Right lobe of liver (tissue), 6 donors: ENCODE data around the gene CST6. TPM values are rescaled to one million over a fixed set of nuclear protein-coding genes. Genes with fewer than 3 reads are reported as not detected.

Experiments
- ATAC-seq, 4 donors: fragments of 200-7000 bp; cut with Tn5 transposase; one replicate each; pipeline ENCODE4 v1.9.1; 2020; ENCODE audit warnings: mild to moderate bottlenecking in 4 of 4, moderate library complexity in 4 of 4
- DNase-seq, 3 donors: peaks; one replicate each; pipeline ENCODE4 v3.0.0-alpha.2; 2020
- H3K27ac ChIP-seq, 3 donors: fragments of 200-600 bp; one replicate each; pipeline ENCODE4 v1.8.0; 2022
- H3K27me3 ChIP-seq, 2 donors: fragments of 200-600 bp; one replicate each; pipeline ENCODE4 v1.8.0; 2022
- H3K36me3 ChIP-seq, 4 donors: fragments of 200-600 bp; sonication (generic) in 1 of 4; one replicate each; pipeline versions ENCODE4 v1.5.1 to v1.8.0; 2017 to 2022; ENCODE audit warnings: control low read depth in 1 of 4
- H3K4me1 ChIP-seq, 4 donors: fragments of 200-600 bp; sonication (generic) in 1 of 4; one replicate each; pipeline versions ENCODE4 v1.5.1 to v1.8.0; 2017 to 2022; ENCODE audit warnings: control low read depth in 1 of 4
- H3K4me3 ChIP-seq, 3 donors: fragments of 200-600 bp; one replicate each; pipeline ENCODE4 v1.8.0; 2022
- H3K9me3 ChIP-seq, 4 donors: fragments of 200-600 bp; sonication (generic) in 1 of 4; one replicate each; pipeline versions ENCODE4 v1.5.1 to v1.8.0; 2017 to 2022; ENCODE audit warnings: control low read depth in 1 of 4
- CTCF ChIP-seq, 4 donors: fragments of 200-600 bp in 3 of 4; fragments of 450-650 bp in 1 of 4; IDR thresholded peaks; one replicate each; pipeline versions ENCODE4 v1.5.1 to v1.8.0; 2016 to 2022; ENCODE audit warnings: antibody characterized with exemption in 4 of 4, mild to moderate bottlenecking in 2 of 4
- POLR2A ChIP-seq: fragments of 450-650 bp; IDR thresholded peaks from one replicate; pipeline ENCODE4 v1.6.1; 2017; ENCODE audit warnings: antibody characterized with exemption, mild to moderate bottlenecking
- WGBS: methylation state at CpG from one replicate; pipeline ENCODE4 v1.1.6; 2018; ENCODE audit warnings: low coverage, low lambda C conversion rate; ENCODE audit not compliant: insufficient coverage; ENCODE audit errors: missing lambda C conversion rate; 5-methylcytosine and 5-hydroxymethylcytosine counted together
- intact Hi-C, 2 donors: fragments of 100-400 bp; cut with DNase I; formaldehyde crosslinking; loops; one replicate each; pipeline versions ENCODE4 v1.11.2 to v1.14.1; 2022
- total RNA-seq, 6 experiments: library from RNA; depleted of rRNA in 2 of 6; stranded (reverse); fragments of >200 nt in 2 of 6; fragmentation: NEBNext Ultra II Directional in 3 of 6; extraction: Animal tissue kit (Norgen Biotek cat#: 25700) in 3 of 6; gene quantifications; one replicate each; pipeline versions ENCODE4 v1.1.0 to v1.2.4, GENCODE V29; 2016 to 2023
- donor health status: DM: no; HTN: yes; CAD: no.
- donor health status: DM: no; HTN: no; CAD: no.
- donor health status: DM: no; HTN: no; CAD: no.
- donor health status: DM: no; HTN: yes; CAD: no.
- donor health status: DM: no; HTN: yes; CAD: no.

The CST6 gene
- total RNA-seq, 6 experiments from 2014 or later: not detected

- DNase-seq: no peak
- Histone ChIP-seq H3K36me3 (peaks cover 0 to 95% (median 61%) of the 10 kb centered on the region in 4 donors), H3K27ac (no peak overlapping the region), H3K9me3 (no peaks in the 10 kb centered on the region), H3K4me1 (peaks cover 0 to 7% (median 0%) of the 10 kb centered on the region in 4 donors), H3K4me3 (no peak overlapping the region), H3K27me3 (no peaks in the 10 kb centered on the region)
- ATAC-seq: no peak
- intact Hi-C loops: no loop called here
- WGBS: 93% methylated on average over 2 of the region's 2 CpGs
- TF ChIP-seq CTCF (IDR thresholded peaks at IDR 0.05): no peak
- TF ChIP-seq POLR2A: no peak
Measured at GRCh38 chr11:66062408-66062807, 50.6 kb downstream of the CST6 start.

Other genes with a start within 250 kb of the CST6 start
- gene AP5B1, start 231.0 kb upstream of the CST6 start, total RNA-seq: 10 to 100 TPM in 3 of 6 experiments, 1 to 10 TPM in 3; 5.0 to 13.5 (median 9.7) TPM
- not detected for gene OVOL1, start 224.9 kb upstream of the CST6 start, total RNA-seq
- gene SNX32, start 178.0 kb upstream of the CST6 start, total RNA-seq: under 1 TPM in 3 of 6 experiments, not detected in 3; 0.16 to 0.37 (median 0.31) TPM
- gene CFL1, start 153.8 kb upstream of the CST6 start, total RNA-seq: 100 to 1,000 TPM; 219 to 503 (median 313) TPM
- 10 to 100 TPM; 14.0 to 25.6 (median 19.7) TPM for gene MUS81, start 151.6 kb upstream of the CST6 start, total RNA-seq
- 10 to 100 TPM in 1 of 6 experiments, 1 to 10 TPM in 5; 5.1 to 13.9 (median 7.8) TPM for gene EFEMP2, start 139.2 kb upstream of the CST6 start, total RNA-seq
- 1 to 10 TPM in 3 of 6 experiments, under 1 TPM in 3; 0.49 to 1.3 (median 1.0) TPM for gene CTSW, start 132.2 kb upstream of the CST6 start, total RNA-seq
- 10 to 100 TPM; 19.4 to 66.1 (median 23.3) TPM for gene FIBP, start 123.5 kb upstream of the CST6 start, total RNA-seq
- 10 to 100 TPM in 2 of 6 experiments, 1 to 10 TPM in 4; 4.9 to 19.2 (median 6.6) TPM for gene CCDC85B, start 121.3 kb upstream of the CST6 start, total RNA-seq
- 1 to 10 TPM in 1 of 6 experiments, under 1 TPM in 3, not detected in 2; 0.35 to 1.2 (median 0.89) TPM for gene FOSL1, start 111.6 kb upstream of the CST6 start, total RNA-seq
- 10 to 100 TPM in 4 of 6 experiments, 1 to 10 TPM in 2; 6.5 to 14.0 (median 12.4) TPM for gene C11orf68, start 92.9 kb upstream of the CST6 start, total RNA-seq
- 10 to 100 TPM; 21.8 to 50.8 (median 32.6) TPM for gene DRAP1, start 92.6 kb upstream of the CST6 start, total RNA-seq
- not detected for gene TSGA10IP, start 66.5 kb upstream of the CST6 start, total RNA-seq
- 10 to 100 TPM; 14.3 to 34.1 (median 20.6) TPM for gene SART1, start 50.3 kb upstream of the CST6 start, total RNA-seq
- gene EIF1AD, start 9.9 kb upstream of the CST6 start, total RNA-seq: 10 to 100 TPM; 11.5 to 22.1 (median 13.1) TPM
- 10 to 100 TPM; 30.2 to 96.9 (median 72.0) TPM for gene BANF1, start 9.5 kb upstream of the CST6 start, total RNA-seq
- not detected for gene CATSPER1, start 14.5 kb downstream of the CST6 start, total RNA-seq
- gene GAL3ST3, start 37.2 kb downstream of the CST6 start, total RNA-seq: not detected
- 10 to 100 TPM; 52.2 to 85.4 (median 67.2) TPM for gene SF3B2, start 40.4 kb downstream of the CST6 start, total RNA-seq
- 10 to 100 TPM in 4 of 6 experiments, 1 to 10 TPM in 2; 5.8 to 23.7 (median 12.5) TPM for gene PACS1, start 58.3 kb downstream of the CST6 start, total RNA-seq
- 10 to 100 TPM in 1 of 6 experiments, 1 to 10 TPM in 5; 3.8 to 11.5 (median 6.3) TPM for gene KLC2, start 245.7 kb downstream of the CST6 start, total RNA-seq